ENCODE results near the gene CCDC13.

CCDC13 gene

DNA sequence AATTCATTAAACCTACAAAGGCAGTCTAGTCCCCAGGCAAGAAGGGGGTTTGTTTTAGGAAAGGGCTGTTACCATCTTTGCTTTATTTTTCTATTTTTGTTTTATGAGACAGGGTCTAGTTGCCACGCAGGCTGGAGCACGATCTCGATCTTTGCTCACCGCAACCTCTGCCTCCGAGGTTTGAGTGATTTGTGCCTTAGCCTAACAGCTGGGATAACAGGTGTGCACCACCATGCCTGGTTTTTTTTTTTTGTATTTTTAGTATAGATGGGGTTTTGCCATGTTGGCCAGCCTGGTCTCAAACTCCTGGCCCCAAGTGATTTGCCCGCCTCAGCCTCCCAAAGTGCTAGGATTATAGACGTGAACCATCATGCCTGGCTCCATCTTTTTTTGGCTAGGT lies 26.3 kb upstream of the CCDC13 start:
- DNase-seq = no peak

DNA sequence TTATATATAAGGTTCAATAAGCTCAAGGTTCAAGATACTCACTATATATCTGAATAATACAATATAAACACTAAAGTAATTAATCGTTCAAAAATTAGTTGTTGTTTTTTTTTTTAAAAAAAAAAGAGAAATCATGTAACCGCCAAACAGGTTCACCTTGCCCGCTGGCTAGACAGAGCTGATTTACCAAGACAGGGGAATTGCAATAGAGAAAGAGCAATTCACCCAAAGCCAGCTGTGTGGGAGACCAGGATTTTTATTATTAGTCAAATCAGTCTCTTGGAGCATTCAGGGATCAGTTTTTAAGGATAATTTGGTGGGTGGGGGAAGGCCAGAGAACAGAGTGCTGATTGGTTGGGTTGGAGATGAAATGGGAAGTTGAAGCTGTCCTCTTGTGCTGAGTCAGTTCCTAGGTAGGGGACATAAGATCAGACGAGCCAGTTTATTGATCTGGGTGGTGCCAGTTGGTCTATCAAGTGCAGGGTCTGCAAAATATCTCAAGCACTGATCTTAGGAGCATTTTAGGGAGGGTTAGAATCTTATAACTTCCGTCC lies 23.4 kb upstream of the CCDC13 start:
- DNase-seq = no peak

DNA sequence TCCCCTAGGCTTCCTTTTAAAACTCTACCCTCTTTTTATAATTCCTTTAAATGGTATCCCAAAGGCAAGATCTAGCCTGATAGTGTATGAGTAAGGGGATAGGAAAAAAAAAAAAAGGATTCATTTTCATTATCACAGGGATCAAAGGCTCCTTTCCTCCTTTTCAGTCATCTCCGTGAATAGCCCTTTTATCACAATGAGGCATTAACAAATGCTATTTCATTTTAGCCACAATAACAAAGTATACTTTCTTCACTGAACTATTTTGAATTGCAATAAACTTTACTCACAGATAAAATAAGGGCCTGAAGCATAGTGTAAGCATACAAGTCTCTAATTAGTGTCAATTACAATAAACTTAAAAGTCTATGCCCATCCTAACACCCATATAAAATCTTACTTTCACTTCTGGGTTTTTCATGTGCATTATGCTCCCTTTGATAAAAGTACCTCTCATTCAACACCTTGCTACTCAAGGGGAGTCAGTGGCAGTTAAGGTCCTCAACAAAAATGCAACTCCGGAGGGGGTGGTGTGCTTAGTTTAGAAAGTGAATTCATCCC lies 22.6 kb upstream of the CCDC13 start:
- no peak for DNase-seq

DNA sequence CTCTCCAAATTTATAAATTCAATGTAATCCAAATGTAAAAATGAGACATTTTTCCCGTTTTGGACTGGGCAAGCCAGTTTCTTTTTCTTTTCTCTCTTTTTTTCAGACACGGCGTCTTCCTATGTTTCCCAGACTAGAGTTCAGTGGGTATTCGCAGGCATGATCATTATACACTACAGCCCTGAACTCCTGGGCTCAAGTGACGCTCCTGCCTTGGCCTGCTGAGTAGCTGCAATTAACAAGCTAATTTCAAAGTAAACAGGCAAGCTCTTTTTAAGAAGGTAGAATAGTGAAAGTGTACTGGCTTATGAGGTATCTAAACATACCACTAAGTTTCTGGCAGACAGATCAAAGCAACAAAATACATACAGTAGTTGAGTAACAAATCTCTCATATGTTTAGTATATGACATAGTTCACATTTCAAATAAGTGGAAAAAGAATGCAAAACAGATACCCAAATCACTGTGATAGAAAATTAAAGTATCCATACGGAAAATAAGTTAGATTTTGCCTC lies 17.7 kb upstream of the CCDC13 start:
- no peak for DNase-seq

DNA sequence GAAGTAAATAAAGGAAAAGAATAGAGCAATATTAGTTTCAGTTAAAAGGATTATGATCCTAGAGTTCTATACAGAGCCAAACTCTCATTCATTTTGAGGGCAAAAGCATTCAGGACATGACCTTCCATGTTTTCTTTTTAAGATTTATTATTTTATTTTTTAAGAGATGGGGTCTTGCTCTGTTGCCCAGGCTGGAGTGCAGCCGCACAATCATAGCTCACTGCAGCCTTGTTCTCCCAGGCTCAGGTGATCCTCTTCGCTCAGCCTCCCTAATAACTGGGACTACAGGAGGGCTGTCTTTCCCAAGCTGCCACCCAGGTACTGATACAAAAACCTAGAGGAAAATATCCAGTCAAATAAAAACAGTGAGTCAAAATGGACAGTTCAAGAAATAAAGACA lies 13.6 kb upstream of the CCDC13 start:
- no peak for DNase-seq

DNA sequence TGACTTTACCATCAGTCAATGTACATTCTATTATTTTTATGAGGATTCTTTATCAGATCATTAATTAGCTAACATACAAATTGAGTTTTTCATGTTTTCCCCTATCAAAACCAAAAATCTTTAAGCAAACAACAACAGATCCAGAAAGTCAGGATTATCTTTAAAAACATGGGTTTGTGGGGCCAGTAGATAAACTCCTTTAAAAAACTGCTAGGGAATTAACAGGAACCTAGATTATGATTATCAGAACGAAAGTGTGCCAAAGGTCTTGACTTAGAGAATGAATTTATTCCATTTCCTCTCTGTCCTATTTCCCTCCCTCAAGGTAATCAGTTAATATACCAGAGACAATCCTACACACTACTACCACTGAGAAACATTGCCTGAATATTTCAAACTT lies 13.2 kb upstream of the CCDC13 start:
- DNase-seq = peak; percentile 35

DNA sequence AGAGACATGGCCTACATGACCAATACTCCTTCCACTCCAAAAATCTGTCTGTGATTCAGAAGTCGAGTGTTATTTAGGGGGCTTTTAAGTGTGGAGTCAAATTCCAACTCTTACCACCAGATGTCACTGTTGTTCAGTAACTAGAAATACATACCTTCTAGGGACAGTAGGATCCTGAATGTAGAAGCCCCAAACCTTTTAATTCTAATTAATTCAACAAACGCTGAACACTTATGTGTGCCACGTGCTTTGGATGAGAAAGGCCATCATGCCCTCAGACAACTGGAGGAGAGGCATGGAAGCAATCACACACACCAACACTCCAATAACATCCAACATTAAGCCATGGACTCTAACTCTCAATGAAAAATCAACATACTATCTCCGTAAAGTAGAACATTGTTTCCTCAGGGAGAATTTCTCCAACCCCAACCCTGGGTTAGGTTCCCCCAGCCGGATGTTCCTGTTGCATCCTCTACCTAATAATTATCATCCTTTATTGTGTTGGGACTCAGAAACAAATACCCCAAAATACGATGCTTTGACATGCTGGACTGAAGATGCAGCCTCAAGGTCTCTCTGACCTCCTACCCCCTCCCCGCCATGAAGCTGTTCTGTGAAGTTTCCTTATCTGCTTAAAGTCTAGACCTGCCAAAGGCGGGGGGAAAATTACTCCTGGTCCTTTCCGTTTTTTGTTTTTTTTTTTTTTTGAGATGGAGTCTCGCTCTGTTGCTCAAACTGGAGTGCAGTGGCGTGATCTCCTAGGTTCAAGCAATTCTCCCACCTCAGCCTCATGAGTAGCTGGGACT lies 8.0 kb upstream of the CCDC13 start:
- DNase-seq = peak; percentile 89

DNA sequence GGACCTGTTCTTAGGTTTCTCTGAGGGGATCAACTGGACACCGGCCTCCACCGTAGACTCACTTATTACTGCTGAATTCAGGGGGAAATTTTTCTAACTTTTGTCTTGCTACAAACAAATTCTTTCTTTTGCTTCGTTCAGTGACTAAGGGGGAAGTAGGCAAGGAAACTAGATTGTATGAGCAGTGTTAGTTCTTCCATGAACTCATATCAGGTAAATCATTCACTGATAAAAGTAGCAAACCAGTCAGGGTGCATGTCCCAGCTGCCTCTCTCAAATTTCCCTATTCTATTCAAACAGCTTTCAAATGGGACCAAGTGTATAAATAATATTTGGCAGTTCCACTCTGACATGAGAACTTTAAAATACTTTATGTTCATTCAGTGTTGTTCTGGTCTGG lies 7.3 kb upstream of the CCDC13 start:
- DNase-seq = no peak

DNA sequence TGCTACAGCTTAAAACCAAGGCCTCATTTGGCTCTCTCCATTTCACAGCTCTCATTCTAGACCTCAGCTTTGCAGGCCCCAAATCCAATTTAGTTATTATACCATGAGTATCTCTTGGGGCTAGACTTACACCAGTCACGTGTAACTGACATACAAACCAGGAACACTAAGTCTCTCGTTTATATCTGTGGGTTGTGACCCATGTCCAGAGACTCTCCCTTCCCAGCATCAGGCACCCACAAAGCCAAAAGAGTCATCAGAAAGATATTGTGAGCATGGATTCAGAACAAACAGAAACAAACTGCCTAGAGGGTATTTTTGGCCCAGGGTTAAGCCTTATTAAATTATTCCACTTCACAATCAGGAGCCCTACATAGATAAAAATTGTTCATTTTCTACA lies 5.6 kb upstream of the CCDC13 start:
- DNase-seq = no peak

DNA sequence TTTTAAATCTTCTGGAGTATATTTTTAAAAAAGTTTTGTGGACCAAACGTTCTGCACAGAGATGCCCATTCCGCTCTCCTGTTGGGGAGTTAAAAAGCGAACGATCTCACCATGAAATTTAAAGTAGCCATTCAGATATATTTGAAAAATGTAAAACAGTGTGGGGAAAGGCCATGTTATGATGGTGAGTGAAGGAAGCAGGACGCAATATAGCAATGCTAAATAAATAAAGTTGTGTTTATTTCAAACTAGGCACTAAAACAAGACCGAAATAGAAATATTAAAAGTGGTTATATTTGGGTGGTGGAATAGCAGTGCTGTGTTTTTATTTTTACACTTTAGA lies 327 bp upstream of the CCDC13 start:
- no peak for DNase-seq

DNA sequence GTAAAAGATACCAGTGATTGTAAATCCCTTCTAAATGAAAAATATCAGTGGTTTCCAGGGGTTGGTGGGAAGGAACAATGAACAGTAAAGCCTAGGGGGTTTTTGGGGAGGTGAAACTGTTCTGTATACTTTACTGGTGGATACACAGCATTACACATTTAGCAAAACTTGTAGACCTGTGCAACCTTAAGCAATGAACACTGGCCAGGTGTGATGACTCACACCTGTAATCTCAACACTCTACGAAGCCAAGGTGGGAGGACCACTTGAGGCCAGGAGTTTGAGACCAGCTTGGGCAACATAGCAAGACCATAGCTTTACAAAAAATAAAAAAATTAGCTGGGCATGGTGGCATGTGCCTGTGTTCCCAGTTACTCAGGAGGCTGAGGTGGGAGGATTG lies 1.8 kb downstream of the CCDC13 start:
- DNase-seq = no peak

DNA sequence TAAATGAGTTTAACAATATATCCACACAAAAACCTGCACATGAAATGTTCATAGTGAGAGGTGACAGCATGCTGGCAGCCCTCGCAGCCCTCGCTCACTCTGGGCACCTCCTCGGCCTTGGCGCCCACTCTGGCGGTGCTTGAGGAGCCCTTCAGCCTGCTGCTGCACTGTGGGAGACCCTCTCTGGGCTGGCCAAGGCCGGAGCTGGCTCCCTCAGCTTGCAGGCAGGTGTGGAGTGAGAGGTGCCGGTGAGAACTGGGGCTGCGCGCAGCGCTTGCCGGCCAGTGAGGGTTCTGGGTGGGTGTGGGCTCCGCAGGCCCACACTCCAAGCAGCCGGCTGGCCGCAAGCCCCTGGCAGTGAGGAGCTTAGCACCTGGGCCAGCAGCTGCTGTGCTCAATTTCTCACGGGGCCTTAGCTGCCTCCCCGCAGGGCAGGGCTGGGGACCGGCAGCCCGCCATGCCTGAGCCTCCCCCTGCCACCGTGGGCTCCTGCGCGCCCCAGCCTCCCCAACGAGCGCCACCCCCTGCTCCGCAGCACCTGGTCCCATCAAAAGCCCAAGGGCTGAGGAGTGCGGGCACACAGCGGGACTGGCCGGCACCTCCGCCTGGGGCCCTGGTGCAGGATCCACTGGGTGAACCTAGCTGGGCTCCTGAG lies 3.4 kb downstream of the CCDC13 start:
- DNase-seq = no peak

DNA sequence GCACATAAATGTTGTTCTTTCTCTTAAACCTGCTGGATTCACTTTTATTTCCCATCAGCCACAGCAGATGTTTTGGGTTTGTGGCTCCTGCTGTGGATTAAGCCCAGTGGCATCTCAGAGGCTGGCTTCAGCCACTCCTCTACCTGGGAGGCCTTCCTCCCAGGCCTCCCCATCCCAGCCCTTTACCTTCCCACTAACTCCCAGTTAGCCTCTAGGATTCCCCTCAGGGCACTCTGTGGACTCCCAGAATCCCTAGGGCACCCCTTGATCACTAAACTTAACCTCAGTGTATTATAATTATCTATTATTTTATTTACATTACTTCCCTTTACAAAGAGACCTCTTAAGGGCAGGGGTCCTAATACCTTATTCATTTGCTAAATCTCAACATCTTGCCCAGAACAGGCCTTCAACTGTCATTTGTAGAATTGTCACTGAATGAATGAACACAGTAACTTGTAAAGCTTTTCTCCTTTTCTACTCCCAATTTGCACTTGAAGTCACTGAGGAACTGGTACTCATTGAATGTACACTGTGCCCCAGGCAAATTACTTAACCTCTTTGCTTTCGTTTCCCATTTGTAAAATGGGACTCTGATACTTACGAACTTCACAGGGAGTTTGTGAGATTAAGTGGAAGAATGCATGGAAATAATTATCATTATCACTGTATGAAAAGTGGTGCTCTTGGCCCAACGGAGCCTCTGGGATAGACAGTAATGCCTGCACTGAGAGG lies 8.3 kb downstream of the CCDC13 start:
- DNase-seq = no peak

DNA sequence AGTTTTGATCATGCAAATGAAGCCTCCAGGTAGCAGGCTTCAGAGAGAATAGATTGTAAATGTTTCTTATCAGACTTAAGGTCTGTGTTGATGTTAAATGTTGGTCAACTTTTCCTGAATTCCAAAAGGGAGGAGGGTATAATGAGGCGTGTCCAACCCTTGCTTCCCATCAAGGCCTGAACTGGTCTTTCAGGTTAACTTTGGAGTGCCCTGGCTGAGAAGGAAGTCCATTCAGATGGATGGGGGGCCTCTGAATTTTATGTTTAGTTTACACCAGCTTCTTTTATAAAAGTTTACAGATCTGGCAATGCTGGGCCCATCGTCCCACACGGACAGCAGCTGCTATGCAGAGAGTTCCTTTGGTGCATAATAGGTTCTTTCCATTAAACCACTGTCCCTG lies 8.9 kb downstream of the CCDC13 start:
- DNase-seq = no peak

DNA sequence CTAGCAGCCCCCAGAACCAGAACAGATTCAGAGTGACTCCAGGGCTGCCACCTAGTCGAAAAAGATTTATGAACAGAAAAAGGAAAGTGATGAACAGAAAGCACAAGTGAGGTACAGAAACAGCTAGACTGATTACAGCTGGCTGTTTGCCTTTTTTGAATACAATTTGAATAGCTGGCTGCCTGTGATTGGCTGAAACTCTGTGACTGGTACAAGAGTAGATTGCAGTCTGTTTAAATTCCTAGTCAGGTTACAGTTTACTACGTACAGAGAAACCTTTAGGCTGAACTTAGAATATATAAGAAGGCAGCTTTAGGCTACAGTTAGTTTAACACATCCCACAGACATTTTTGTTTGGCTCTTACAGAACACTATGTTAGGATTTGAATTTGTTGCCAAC lies 10.0 kb downstream of the CCDC13 start:
- DNase-seq = no peak

DNA sequence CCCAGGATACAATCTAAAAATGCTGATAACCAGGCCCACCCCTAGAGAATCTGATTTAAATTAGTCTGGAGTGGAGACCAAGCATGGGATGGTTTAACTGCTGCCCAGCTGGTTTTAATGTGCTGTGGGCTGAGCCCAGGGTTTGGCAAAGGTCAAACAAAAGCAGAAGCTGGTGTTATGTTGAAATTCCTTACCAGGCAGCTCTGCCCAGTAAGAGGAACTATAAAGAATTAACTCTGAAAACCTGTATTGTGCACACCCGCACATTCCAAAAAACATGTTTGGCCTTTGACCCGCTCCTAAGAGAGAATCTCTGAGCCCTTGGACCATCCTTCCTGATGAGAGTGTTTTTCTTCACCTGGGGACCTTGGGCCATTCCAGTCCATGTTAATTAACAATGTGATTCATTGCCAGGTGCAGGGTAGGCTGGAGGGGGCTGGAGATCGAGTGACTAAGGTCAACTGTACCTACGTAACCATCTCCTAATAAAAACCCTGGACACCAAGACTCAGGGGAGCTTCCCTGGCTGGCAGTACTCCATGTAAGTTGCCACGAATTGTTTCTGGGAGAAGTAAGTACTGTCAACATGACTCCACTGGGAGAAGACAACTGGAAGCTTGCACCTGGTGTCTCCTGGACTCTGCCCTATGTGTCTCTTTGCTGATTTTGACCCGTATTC lies 10.9 kb downstream of the CCDC13 start:
- peak; percentile 80 for DNase-seq

DNA sequence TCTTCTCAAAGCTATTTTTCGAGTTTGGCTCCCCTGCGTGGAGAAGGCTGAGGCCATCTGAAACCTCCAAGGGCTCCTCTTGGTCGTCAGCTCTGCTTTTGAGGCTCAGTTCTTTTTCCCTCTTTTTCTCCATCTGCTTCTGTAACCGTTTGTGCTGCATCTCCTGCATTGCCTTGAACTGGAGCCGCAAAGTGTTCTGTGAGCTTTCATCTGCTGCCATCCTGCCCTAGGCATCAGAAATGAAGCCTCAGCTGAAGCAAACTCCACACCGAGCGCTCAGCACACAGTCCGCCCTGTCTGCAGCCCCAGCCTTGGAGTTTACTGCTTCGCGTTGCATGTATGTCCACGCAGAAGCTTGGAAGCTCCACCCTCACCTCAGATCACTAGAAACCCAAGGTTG lies 14.9 kb downstream of the CCDC13 start:
- DNase-seq = no peak

DNA sequence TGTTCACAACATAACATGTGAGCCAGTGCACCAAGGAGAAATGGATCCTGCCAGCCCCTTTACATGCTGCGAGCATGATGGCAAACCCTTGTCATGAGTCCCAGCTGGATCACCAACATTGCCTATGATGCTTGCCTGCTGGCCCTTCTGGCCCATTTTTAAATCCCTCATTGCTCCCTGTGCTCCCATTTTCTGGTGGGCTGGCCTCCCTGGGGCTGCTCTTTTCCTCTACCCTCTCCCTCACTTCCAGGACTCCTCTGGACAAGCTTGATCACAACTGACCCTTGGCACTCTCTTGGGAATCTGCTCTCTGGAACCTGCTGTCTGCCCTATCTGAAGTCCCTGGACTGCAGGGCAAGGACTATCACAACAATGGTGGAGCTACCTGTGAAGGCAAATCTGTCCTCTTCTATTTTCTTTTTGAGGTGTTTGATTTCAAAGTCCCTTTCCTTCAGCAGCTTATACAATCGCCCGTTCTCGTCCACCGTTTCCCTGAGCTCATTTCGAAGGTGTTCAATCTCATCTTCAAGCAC lies 16.3 kb downstream of the CCDC13 start:
- no peak for DNase-seq

DNA sequence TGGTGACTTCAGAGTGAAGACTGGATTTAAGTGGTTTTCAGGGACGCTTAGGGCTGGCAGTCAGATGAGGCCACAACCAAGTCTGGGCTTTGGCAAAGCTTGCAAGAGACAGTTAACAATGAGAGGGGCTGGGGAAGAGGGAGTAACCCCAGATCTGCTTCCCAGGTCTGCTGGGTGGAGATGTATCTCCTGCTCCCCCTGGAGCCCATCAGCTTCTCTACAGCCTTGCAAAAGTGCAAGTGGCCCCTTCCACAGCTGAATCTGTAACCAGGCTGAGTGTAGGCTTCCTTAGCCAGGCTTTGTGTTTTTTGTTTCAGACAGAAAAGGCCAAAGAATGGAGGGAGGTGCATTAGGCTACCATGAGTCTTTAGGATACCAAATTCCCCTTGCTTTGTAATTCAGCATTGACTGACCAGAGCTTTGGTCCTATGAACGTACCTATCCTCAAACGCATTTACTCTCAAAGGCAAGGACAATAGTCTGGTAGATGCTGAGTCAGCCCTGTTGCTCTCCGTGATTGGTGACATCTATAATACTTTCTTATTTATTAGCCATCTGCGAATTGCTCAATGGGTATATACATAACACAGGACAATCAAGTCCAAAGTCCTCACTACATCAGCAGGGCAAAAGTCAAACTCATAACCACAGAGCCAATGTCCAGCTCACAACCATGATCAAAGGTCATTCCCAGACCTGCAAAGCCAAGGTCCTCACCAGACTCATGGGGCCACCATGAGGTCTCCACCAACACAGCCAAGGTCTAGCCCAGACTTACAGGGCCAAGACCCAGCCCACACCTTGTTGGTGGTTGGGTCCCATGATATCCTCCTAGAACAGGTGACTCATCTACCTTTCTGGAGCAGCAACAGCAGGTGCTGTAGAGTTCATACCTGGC lies 17.1 kb downstream of the CCDC13 start:
- DNase-seq = peak; percentile 71

DNA sequence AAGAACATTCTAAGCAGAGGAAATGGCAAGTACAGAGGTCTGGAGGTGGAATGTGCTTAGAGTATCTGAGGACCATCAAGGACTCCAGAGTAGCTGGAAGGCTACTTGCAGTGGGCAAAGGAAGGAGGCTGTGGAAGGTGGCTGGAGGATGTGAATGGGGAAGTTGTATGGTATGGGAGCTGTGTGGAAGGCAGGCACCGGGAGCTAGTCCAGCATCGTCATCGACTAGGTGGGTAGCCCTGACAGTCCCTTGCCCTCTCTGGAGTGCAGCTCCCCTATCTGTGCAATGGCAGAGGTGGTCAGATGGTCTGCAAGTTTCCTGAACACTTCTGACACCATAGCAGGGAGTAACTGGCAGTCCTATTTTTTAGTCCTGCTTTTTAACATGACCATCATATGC lies 19.3 kb downstream of the CCDC13 start:
- DNase-seq = no peak

DNA sequence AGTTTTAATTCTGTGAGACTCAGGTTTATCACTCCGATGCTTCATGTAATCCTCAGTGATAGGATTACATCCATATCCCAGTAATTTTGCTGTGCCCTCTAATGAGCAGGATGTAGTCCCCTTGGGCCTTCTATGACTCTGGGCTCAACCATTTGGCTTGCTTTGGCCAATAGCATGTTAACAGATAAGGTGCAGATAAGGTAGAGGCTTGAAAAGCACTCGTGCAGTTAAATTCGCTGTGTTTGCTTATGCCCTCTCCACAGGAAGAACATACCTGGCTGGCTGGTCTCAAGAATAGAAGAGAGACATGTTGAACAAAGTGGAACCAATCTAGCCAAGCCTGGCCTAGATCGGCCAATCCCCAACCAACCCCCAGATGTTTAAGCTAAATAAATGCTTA lies 20.1 kb downstream of the CCDC13 start:
- no peak for DNase-seq
